Stimulated activated naive CD8-positive, alpha-beta T cell treated with anti-CD3 and anti-CD28 coated beads, Interleukin-15, Interleukin-2, amounts not matched to agents 100 U/mL and 50 U/mL, for 24 hours (primary cell): Measurements from ENCODE around the gene OMP.
A peak's percentile ranks its signal among the peaks of the same experiment; 100 is the strongest.

ENCODE experiments used
- ATAC-seq: fragments of 150-1000 bp; cut with Tn5 transposase; one replicate; pipeline ENCODE4 v1.10.0; 2021
- DNase-seq: peaks from one replicate; pipeline ENCODE4 v3.0.0; 2021

The OMP gene

DNA sequence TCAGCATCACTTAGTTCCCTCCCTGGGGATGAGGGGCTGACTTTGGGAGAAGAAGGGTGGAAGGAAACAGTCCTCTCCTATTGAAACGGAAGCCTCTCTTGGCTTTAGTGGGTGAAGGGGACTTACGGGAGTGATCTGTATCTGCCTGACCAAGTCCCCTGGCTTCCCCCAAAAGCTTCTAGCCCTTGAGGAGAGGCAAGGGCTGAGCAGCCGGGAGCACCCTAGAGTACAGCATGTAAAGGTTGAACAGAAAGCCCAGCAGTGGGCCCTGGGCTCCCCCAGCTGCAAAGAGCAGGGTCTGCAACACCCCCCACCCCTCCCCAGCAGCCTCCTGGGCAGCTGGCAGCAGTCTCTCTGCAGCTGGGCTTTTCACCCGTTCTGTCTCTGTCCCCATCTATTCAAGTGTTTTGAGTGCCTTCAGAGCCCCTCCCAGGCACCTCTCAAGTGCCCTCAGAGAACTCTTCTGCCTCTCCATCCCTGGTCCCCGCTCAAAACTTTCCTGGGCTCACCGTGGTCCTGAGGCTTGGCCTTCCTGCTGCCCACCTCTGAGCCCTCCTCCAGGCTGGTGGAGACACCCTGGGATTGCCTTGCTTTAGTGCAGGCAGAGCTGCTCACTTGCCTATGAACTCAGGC is 33.2 kb upstream of the OMP start:
- ATAC-seq (no peak), DNase-seq (no peak)

DNA sequence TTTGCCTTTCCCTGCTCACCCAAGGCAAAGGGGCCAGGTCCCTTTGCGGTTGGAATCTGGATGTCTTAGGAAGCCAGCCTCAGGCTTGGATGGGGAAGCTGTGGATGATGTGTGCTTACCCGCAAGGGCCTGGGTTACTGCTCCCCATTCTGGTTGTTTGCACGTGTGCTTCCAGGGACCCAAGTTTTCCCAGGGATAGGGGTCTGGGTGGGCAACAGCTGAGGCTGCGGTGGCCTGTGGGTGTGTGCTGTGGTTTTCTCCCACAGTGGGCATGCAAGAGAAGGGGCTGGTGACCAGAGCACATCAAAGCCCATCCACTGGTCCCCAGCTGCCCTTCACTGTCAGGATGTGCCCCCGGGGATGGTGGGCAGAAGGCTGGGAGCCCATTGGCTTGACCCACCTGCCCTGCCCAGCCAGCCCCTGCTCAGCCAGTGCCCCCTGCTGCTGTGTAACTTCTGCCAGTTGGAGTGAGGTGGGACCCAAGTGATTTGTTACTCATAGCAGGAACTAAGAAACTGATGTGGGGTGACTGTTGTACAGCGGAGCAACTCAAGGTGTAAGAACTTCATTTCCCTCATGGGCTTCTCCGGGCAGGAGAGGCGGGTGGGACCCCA is 32.6 kb upstream of the OMP start:
- no peak for ATAC-seq
- no peak for DNase-seq

DNA sequence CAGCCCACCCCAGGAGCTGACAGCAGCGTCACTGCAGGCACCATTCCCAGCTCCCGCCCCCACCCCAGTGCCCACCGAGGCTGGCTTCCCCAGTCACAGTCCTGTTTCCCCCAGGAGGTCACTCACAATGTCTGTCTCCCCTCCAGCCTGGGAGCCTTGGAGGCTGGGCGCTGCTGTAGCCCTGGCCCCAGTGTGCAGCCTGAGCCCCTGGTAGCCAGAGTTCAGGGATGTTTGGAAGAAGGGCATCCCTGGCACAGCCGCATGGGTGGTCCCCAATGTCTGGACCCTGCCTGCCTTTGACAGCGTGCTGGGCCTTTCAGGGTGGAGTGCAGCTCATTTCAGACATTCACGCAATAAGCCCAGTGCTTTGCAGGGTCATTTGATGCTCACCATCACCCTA is 31.6 kb upstream of the OMP start:
- ATAC-seq (no peak), DNase-seq (no peak)

DNA sequence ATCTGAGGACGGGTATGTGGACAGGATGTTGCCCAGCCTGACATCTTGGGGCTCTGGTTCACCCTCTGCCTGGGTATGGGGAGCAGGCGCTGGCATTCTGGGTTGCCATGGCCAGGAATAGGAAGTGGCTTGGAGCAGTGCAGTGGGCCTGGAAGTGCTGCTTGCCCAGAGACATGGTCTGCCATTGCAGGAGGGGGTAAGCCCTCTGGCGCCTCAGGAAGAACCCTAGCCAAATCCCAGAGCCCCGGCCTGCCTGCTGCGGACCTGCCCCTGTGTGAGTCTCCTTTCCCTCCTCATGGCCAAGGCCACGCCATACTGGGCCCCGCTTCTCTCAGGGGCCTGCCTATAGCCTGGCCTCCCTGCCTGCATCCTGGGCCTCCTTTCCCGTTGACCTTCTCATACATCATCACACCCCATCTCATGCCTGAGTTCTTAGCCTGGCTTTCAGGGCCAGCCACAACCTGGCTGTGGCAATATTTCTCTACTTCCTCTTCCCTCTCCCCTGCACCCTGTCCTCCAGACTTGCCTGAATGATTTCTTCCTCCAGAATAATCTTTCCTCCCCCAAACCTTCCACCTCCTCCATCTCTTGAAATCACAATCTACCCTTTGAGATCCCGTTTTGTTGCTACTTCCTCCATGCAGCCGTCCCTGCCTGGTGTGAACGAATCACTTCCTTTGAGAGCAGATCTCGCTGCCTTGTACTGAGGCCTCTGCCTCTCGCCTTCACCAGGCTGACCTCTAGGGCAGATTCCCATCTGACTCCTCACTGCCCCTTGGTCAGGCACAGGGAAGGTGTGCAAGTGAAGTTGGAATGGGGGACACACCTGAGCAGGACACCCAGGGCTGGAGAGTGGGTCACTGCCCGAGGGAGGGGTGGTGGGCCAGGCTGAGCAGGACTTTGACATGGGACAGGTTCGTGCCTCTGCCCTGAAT is 30.7 kb upstream of the OMP start:
- no peak for DNase-seq
- no peak for ATAC-seq

DNA sequence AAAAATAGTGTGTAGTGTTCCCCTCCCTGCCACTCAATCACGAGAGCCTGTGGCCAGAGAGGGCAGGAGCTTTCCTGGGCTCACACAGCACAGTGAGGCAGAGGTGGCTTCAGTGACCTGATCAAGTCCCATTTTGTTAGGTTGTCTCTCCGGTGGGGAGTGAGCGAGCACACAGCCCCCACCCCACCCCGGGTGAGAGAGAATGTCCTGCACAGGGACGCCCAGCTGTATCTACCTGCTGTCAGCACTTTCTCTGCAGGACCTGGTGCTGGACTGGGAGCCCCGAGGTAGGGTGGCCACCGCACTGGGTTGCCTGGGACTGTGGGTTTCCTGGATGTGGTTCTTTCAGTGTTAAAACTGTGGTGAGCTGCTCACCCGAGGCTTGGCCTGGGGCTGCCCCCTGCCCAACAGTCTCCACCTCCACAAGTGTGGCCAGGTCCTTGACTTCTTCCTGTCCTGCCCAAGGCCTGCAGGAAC is 29.8 kb upstream of the OMP start:
- ATAC-seq = peak; percentile 47

DNA sequence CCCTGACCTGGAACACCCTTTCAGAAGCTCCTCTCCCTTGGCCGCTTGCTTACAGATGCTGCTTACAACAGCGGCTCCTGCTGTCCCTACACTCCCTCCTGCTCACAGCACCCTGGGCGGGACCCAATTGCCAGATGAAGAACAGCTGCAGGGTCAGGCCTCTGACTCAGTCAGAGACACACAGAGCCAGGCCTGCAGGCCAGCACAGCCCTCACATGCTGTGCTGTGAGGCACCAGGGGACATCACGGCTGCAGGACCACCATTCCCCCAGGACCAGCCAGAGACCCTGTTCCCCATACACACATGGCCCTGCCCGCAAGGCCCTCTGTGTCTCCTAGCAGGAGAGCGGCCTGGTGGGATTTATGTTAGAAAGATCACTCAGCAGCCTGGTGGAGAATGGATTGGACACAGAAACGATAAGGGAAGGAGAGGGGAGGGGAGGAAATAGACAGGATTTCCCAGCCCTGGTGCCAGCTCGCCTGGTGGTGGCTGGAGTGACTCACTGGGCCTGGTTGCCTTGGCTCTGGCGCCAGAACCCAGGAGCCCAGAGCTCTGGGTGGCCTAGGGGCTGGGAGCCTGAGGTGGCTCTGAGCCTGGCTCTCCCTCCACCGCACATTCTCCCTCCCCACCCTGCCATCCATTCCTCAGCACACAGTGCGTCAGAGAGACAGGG is 29.2 kb upstream of the OMP start:
- peak; percentile 35 for ATAC-seq
- DNase-seq = no peak

More for the DNA sequence above, 29.8 kb upstream of the OMP start:
- DNase-seq = no peak

DNA sequence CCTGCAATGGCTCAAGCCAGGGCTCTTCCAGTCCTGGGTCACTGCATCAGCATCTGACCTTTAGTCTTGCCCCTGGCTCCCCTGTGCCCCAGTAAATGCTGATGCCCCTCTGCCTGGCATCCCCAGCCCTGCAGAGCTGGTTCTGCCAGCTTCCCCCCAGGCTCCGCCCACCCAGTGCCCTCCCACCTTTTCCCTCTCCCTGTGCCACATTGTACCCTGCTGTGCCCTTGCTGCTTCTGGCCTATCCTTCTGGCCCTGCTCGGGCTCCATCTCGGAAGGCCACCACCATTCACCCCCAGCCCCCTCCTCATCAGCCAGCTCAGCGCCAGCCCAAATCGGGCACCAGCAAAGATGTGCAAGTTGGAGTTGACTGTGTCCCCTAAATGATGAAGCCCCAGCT is 28.4 kb upstream of the OMP start:
- DNase-seq (no peak), ATAC-seq (no peak)

DNA sequence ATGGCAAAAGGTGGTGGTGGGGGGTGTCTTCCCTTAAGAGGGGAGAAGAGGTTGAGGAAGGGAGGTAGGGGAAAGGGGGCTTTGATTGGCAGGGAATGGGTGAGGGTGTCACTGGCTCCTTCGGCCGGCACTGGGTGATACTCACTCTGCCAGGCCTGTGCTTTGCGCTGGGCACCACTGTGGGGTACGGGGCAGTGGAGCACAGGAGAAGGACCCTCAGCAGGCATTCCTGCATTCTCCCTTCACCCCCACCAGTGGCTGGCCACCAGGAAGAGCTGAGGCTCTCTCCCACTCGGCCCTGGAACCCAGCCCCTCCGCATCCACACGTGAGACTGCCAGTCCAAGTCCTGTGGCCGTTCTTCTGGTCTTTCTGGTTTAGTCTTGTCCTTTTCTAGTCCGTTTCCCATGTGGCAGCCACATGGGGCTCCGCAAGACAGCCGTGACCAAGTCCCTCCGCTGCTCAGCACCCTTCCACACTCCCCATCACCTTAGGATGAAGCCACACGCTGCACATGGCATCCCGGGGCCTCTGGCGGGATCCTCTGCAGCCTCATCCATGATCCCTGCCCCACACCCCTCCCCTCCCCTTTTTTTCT is 27.9 kb upstream of the OMP start:
- no peak for ATAC-seq

DNA sequence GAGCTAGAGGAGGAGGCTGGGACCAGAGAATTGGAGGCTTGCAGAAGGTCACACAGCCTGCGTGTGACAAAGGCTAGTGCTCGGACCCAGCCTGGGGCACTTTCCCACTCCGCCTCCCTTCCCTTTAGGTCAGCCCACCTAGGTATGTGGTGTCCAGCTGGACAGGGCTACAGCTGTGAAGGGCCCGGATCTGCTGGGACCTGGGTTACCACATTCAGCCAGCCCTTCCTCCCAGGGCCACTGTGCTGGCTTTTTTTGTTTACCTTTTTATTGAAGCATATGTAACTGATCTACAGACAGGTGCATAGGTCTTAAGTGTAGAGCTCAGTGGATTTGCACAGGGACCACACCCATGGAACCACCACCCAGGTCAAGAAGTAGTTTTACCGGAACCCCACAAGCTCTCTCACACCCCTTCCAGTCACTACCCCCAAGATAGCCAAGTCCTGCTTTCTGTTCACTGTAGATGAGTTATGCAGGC is 27.2 kb upstream of the OMP start:
- ATAC-seq = no peak
- no peak for DNase-seq

More for the DNA sequence above, 27.9 kb upstream of the OMP start:
- no peak for DNase-seq

DNA sequence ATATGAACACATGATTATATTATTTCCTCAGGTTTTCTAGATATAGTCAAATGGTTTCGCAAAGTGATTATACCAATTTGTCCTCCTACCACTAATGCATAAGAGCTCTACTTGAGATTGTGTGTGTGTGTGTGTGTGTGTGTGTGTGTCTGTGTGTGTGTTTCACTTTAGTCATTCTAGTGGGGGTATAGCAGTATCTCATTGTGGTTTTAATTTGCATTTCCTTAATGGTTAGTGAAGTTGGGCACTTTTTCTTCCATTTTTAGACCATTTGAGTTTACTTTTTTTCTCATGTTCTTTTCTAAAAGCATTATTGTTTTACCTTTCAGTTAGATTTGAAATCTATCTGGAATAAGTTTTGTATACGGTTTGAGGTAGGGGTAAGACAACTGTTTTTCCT is 23.0 kb upstream of the OMP start:
- no peak for DNase-seq
- no peak for ATAC-seq

DNA sequence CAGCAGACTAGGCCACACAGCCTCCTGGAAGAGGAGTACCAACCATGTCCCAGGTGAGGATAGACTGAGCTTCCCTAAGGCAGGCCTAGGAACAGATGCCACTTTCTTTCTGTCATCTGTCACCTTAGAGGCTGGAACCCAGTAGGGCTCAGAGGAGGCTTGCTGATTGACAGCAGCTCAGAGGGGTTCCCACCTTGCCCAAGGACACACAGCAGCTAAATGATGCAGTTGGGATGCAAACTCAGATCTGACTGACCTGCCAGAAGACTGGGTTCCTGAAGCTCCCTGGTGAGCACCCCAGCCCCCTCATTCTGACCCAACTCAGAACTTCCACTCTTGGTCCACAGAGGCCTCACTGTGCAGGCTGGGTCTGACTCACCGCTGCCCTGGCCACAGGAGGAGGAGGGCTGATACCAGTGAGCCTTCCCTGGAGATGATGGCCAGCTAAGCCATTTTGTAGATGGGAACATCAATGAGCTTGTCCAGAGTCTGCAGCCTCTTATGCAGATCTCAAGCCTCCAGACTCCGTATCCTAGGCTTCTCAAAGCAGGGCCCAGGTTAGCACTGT is 21.9 kb upstream of the OMP start:
- ATAC-seq = no peak
- no peak for DNase-seq

DNA sequence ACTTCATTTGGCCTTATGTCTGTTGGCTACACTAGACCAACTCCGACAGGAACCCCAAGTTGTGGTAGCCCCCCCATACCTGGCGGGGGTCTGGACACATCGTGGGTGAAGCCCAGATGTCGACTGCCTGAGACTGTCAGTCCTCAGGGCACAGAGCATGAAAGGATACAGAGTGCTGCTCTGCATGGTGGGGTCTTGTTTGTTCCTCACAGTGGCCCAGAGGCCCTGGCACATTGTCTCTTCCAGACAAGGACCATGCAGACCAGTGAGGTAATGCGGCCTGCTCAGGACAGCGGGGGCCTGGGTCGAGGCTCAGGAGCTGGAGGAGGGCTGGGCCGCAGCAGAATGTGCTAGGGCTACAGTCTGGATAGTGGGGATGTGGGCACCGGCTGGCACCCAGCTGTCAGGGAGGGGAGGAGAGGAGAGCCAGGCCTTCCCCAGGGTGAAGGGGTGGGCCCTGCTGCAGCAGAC is 21.2 kb upstream of the OMP start:
- ATAC-seq (no peak), DNase-seq (no peak)

DNA sequence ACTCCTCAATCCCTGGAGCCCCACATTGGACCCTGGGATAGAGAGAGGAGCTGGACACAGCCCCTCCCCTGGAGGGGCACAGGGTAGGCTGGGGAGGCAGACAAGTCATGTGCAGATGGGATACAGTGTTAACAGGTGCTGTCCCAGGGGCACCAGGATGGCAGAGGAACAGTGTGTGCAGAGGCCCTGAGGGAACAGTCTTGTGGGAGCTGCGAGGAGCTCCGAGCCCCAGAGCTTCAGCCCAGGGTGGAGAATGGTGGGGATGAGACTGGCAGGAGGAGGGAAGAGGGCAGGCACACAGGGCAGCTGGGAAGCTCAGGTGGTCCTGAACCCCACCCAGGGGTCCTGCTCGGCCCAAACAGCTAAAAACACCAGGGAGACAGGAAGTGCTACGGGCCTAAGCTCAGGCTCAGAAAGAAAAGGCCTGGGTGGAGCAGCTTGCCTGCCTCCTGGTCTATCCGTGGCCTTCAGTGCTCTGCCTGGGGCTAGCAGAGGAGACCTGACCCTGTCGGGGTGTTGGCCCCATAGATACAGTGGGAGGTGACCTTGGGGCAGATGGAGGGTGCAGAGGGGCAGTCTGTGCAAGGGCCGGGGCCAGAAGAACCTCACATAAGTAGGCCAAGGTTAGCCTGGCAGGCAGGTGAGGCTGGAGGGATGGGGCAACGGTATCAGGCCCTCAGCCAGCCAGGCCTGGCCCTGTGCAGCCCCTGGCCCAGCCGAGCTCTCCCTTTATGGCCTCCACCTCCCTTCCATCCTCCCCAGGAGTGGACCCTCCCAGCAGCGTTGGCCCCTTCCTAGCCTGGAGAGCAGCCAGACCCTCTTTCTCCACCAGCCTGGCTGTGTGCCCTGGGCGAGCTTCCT is 20.4 kb upstream of the OMP start:
- no peak for DNase-seq
- ATAC-seq = no peak

DNA sequence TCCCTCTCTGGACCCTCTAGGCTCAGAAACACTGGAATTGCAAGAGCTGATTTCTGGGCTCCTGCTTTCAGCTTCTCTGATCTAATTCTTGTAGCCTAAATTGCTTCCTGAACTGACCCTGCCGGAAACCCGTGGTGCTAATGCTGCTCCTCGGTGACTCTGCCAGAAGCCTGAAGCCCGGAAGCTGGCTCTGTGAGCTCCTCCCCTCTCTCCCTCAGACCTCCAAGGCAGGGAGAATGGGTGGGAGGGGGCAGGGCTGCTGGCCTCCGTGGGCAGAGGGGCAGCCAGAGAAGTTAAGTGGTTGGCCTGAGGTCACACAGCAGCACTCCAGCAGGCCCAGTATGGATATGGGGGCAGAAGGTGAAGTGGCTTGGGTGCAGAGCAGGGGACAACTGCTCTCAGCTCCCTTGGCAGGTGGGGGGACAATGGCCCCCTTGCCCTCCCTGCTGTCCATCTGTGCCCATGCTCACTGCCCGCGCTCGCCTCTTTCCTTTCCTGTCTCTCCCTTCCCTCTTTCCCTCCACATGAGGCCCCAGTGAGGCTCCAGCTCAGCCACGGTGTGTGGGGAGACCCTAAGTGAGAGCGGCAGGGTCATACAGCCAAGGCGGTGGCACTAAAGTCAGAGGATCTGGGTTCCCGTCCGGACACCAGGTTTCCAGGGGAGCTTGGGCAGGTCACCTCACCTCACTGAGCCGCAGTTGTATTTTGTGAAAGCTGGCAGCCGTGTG is 19.6 kb upstream of the OMP start:
- peak; percentile 61 for ATAC-seq
- DNase-seq = peak; percentile 52

DNA sequence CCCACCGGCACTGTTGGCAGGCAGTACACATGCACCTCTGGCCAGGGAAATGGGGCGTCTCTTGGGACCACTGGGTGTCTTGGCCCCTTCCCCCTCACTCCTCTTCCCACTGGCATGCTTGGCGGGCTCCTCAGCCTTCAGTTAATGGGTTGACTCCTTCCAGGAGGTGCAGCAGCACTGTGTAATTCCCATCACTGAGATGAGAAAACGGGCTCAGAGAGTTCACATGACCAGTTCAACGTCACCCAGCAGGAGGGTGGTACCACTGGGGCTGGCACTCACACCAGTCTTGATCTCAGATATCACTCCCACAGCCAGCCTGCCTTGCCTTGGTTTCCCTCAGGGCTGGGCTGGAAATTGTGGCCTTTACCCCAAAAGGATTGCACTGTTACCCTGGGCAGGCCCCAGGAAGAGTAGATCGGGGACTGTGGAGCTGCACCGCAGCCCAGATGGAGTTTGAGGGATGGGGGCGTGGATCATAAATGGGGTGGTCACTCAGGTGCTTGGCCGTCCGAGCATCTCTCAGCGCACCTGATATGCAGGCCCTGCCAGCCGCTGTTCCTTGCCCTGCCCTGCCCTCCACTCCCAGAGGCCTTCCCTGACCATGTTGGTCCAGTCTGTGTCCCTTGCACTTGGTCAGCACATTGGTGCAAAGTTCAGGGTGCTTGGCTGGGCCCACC is 18.9 kb upstream of the OMP start:
- DNase-seq = no peak
- no peak for ATAC-seq

DNA sequence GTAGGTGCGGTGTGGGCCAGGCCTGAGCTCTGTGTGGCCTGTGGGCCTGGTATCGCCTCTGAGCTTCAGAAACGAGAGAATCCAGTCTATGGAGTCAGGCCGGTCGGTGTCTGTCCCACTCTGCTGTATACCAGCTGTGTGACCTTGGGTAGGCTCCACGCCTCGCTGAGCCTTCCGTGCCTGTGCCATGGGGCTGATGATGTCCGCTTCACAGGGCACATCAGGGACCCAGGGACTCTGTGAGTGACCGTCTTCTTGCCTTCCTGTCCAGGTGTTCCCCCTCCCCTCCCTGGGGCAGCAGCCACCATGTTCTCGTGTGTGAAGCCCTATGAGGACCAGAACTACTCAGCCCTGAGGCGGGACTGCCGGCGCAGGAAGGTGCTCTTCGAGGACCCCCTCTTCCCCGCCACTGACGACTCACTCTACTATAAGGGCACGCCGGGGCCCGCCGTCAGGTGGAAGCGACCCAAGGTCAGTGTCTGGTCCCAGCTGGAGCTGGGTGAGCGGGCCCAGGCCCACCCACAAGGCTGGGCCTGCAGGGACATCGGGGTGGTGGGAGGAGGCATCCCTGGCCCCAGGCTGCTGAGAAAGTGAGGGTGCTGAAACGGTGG is 18.0 kb upstream of the OMP start:
- no peak for DNase-seq

DNA sequence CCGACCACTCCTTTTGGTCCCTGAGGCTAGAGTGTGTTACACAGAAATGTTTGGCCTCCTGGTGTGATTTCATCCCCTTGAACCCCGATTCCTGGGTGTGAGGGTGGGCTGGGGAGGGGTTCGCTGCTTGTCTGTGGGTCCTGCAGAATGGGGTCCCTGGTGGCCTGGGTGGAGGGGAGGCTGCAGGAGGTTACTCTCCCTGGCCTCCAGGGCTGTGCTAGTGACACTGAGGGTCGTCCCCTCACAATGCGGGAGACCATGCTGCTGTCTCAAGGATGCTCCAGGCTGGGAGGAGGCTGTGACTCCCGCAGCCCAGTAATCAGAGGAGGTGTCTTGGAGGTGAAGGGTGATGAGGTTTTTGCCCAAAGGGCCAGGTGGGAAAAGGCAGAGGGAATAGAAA is 17.0 kb upstream of the OMP start:
- no peak for ATAC-seq
- no peak for DNase-seq

More for the DNA sequence above, 18.0 kb upstream of the OMP start:
- ATAC-seq = no peak
